K562 (cell line): ENCODE measurements around the gene ACOT13. TPM values are rescaled to one million over a fixed set of nuclear protein-coding genes. Genes with fewer than 3 reads are reported as not detected.

ENCODE experiments used
- ATAC-seq: fragments of 200-7000 bp; cut with Tn5 transposase; 3 replicates; pipeline ENCODE4 v1.9.1; 2020; ENCODE audit warnings: moderate library complexity
- BruUV-seq: library from RNA; stranded (reverse); fragments of 400-500 nt; replicated peaks from 2 replicates; lab custom pipeline; 2021; lab: Mats Ljungman, UMichigan
- CTCF ChIA-PET: fragments of 300-600 bp; formaldehyde crosslinking; extraction: SDS; loops from one replicate; lab custom pipeline; 2021; ENCODE audit warnings: low intra/inter-chr PET ratio; lab: Yijun Ruan, JAX
- POLR2A ChIA-PET: fragments of 300-600, 350-650 bp; sonication (Branson Sonifier 250); formaldehyde crosslinking; extraction: SDS; loops from one replicate; lab custom pipeline; 2021; ENCODE audit warnings: antibody characterized with exemption, inconsistent platforms; lab: Yijun Ruan, JAX
- DNase-seq, 4 experiments: peaks; one replicate each; pipeline versions ENCODE4 v3.0.0 to v3.0.0-alpha.2; 2011 to 2018; ENCODE audit warnings: low spot score in 3 of 4, mixed read lengths in 3 of 4; ENCODE audit errors: extremely low read depth in 1 of 4
- FAIRE-seq: peaks from 2 replicates; lab custom pipeline; 2011; peaks lifted over from hg19 to GRCh38; lab: Jason Lieb, UNC
- H2AFZ ChIP-seq: 2 replicates; pipeline ENCODE4 v1.6.0; 2011; ENCODE audit warnings: low read depth, low read length, control low read depth, inconsistent platforms
- H3K27ac ChIP-seq: fragments of 200-600 bp; 3 replicates; pipeline ENCODE4 v1.8.0; 2011; ENCODE audit warnings: low read depth, mild to moderate bottlenecking, control low read depth, inconsistent platforms, low read length, moderate library complexity, mixed read lengths; ENCODE audit errors: extremely low read depth
- H3K27me3 ChIP-seq, 2 experiments: fragments of 300-600 bp in 1 of 2; 2 replicates in 1 of 2; 3 replicates in 1 of 2; pipeline versions ENCODE4 v1.6.0 to v1.8.0; 2011; ENCODE audit warnings: inconsistent platforms in 2 of 2, low read length in 2 of 2, mild to moderate bottlenecking in 1 of 2, mixed read lengths in 1 of 2, moderate library complexity in 1 of 2; ENCODE audit not compliant: control insufficient read depth in 2 of 2, insufficient read depth in 2 of 2
- H3K36me3 ChIP-seq: fragments of 300-600 bp; 3 replicates; pipeline ENCODE4 v1.8.0; 2011; ENCODE audit warnings: mild to moderate bottlenecking, low read length, inconsistent platforms; ENCODE audit not compliant: control insufficient read depth, insufficient read depth
- H3K4me1 ChIP-seq, 2 experiments: fragments of 200-600 bp in 1 of 2; replicated peaks in 1 of 2; 2 replicates in 1 of 2; 3 replicates in 1 of 2; pipeline versions ENCODE4 v1.5.1 to v1.8.0; 2011; ENCODE audit warnings: inconsistent platforms in 2 of 2, low read length in 2 of 2, mild to moderate bottlenecking in 1 of 2, mixed read lengths in 1 of 2, moderate library complexity in 1 of 2; ENCODE audit not compliant: control insufficient read depth in 2 of 2, insufficient read depth in 2 of 2
- H3K4me2 ChIP-seq: 2 replicates; pipeline ENCODE4 v1.6.1; 2011; ENCODE audit warnings: low read length, control low read depth, inconsistent platforms, mixed read lengths; ENCODE audit not compliant: insufficient read depth
- H3K4me3 ChIP-seq: fragments of 200-600 bp; sonication (generic), shearing (Covaris generic); 2 replicates; pipeline ENCODE4 v1.5.1; 2016; ENCODE audit warnings: control low read depth, inconsistent platforms
- H3K79me2 ChIP-seq: fragments of 200-600 bp; 3 replicates; pipeline ENCODE4 v1.8.0; 2011; ENCODE audit warnings: low read length, inconsistent platforms; ENCODE audit not compliant: control insufficient read depth, insufficient read depth
- H3K9ac ChIP-seq, 2 experiments: 2 replicates each; pipeline versions ENCODE4 v1.6.0 to v1.6.1; 2011; ENCODE audit warnings: low read depth in 2 of 2, low read length in 2 of 2, control low read depth in 1 of 2, inconsistent platforms in 1 of 2, mild to moderate bottlenecking in 1 of 2, mixed read lengths in 1 of 2; ENCODE audit not compliant: insufficient read depth in 1 of 2
- H3K9me1 ChIP-seq: one replicate; pipeline ENCODE4 v1.6.0; 2011; ENCODE audit warnings: inconsistent platforms, mild to moderate bottlenecking, low read length, moderate library complexity; ENCODE audit not compliant: control insufficient read depth, insufficient read depth
- H3K9me3 ChIP-seq: replicated peaks from 2 replicates; pipeline ENCODE4 v1.5.1; 2011; ENCODE audit warnings: low read depth, low read length, inconsistent platforms; ENCODE audit not compliant: control insufficient read depth, insufficient read depth
- H4K20me1 ChIP-seq: replicated peaks from 2 replicates; pipeline ENCODE4 v1.6.1; 2011; ENCODE audit warnings: low read length, inconsistent platforms, mixed read lengths; ENCODE audit not compliant: control insufficient read depth, insufficient read depth
- CCNT2 ChIP-seq: IDR thresholded peaks from 2 replicates; pipeline ENCODE4 v1.6.1; 2011; ENCODE audit warnings: borderline replicate concordance, low read depth, mild to moderate bottlenecking, moderate library complexity, mixed read lengths, low read length; ENCODE audit not compliant: insufficient read length; ENCODE audit errors: extremely low read depth
- GTF2F1 ChIP-seq: IDR thresholded peaks from 2 replicates; pipeline ENCODE4 v1.6.1; 2011; ENCODE audit warnings: low read depth, low read length, improper control_type of control experiment
- PATZ1 ChIP-seq: fragments of 250-450 bp; sonication (Bioruptor Pico); IDR thresholded peaks from 2 replicates; pipeline ENCODE4 v1.5.0; 2020; ENCODE audit warnings: mild to moderate bottlenecking, borderline replicate concordance
- SRSF9 ChIP-seq: fragments of 200-400 bp; formaldehyde crosslinking; IDR thresholded peaks from 2 replicates; pipeline ENCODE4 v1.6.1; 2017; ENCODE audit warnings: low read depth, low read length, borderline replicate concordance
- U2AF2 ChIP-seq: fragments of 200-400 bp; formaldehyde crosslinking; optimal IDR thresholded peaks from 2 replicates; pipeline ENCODE3; 2017; ENCODE audit warnings: low read depth, mild to moderate bottlenecking, low read length
- WGBS: fragments of 100-300 bp; shearing (Covaris generic); methylation state at CpG from one replicate; pipeline ENCODE4 v1.1.6; 2016; ENCODE audit warnings: low coverage, mixed read lengths; ENCODE audit not compliant: insufficient coverage; ENCODE audit errors: missing lambda C conversion rate; 5-methylcytosine and 5-hydroxymethylcytosine counted together
- in situ Hi-C: fragments of 300-500 bp; cut with MboI; formaldehyde crosslinking; loops from 4 replicates; pipeline ENCODE4 v1.15.0; 2018; ENCODE audit warnings: inconsistent platforms, mixed read lengths
- intact Hi-C: fragments of 100-400 bp; cut with micrococcal nuclease; formaldehyde crosslinking; loops from 2 replicates; pipeline ENCODE4 v1.14.2; 2022
- polyA plus RNA-seq, 8 experiments: library from polyadenylated mRNA; depleted of rRNA in 4 of 8; stranded (reverse) in 5 of 8; unstranded in 3 of 8; fragments of >200 nt; fragmentation: Nextera tagmentation in 2 of 8; fragmentation: Illumina TruSeq in 1 of 8; extraction: Ambion mirVana in 2 of 8; extraction: Trizol in 1 of 8; gene quantifications; 2 replicates each; pipeline versions ENCODE4 v1.2.1 to v1.2.3, GENCODE V29; 2011 to 2014; ENCODE audit warnings: inconsistent platforms in 1 of 8, missing spikeins in 1 of 8
- total RNA-seq, 7 experiments: library from RNA; depleted of rRNA in 6 of 7; stranded (reverse); fragments of >200 nt in 6 of 7; fragmentation: Illumina TruSeq in 2 of 7; extraction: Trizol in 2 of 7; gene quantifications; 2 replicates each; pipeline versions ENCODE4 v1.2.1 to v1.2.3, GENCODE V29; 2011 to 2021; ENCODE audit warnings: low replicate concordance in 1 of 7

ACOT13 gene
- total and polyA plus RNA-seq, 9 of the 15 experiments (the other 6 are each of a cell fraction or from before 2014, with no cell fraction given), result 14.1 to 129 (median 65.7) TPM

- H3K4me1 ChIP-seq, result peaks cover 7 to 11% of the 10 kb centered on the region in 2 experiments; a peak in 4 of 5 replicates
- H3K9me1 ChIP-seq, result no peaks in the 10 kb centered on the region
- TF ChIP-seq CCNT2 (no peak), SRSF9 (no peak), GTF2F1 (no peak), PATZ1 (no peak), U2AF2 (no peak)
- peaks cover 8 to 10% of the 10 kb centered on the region in 2 experiments; a peak in 3 of 5 replicates for H3K27me3 ChIP-seq
- peaks cover 18% of the 10 kb centered on the region for H3K36me3 ChIP-seq
- no peak overlapping the region for H3K27ac ChIP-seq
- H3K9me3 ChIP-seq, result no peaks in the 10 kb centered on the region
- H3K4me2 ChIP-seq, result 0 out of 2 replicates have a peak overlapping the region, but pooled peaks have one; percentile 89
- no peaks in the 10 kb centered on the region for H4K20me1 ChIP-seq
- H2AFZ ChIP-seq, result peak overlapping the region; percentile 86; the same call in 1 of the 2 replicates
- H3K9ac ChIP-seq, result no peak overlapping the region
- FAIRE-seq (no peak), DNase-seq (no peak), ATAC-seq (no peak)
- in situ Hi-C loops (no loop called here), intact Hi-C loops (no loop called here)
- ChIA-PET POLR2A (interaction anchor here (0.9 to 2.2 kb wide), 6 partner anchors 12 to 26 kb away, joined by 4 to 14 read pairs (median 6); partner anchors contain the start of genes ACOT13 and TDP2), CTCF (no interaction called here)
- 50% methylated on average over 8 of the region's 8 CpGs for WGBS
- no peak overlapping the region for H3K4me3 ChIP-seq
- no peaks in the 10 kb centered on the region for H3K79me2 ChIP-seq
- no TSS peak for BruUV-seq
Measured at GRCh38 chr6:24646771-24647170, 20.1 kb upstream of the ACOT13 start.
